Breast epithelium (tissue), 4 donors: Measurements from ENCODE around the gene FSTL4. TPM values are rescaled to one million over a fixed set of nuclear protein-coding genes. Genes with fewer than 3 reads are reported as not detected.

ENCODE experiments used
- DNase-seq, 2 donors: peaks; one replicate each; pipeline ENCODE4 v3.0.0-alpha.2; 2019; ENCODE audit warnings: low spot score in 2 of 2
- H3K27ac ChIP-seq, 2 donors: fragments of 200-600 bp; sonication (generic) in 1 of 2; one replicate each; pipeline ENCODE4 v1.5.1; 2016 to 2019; ENCODE audit warnings: mild to moderate bottlenecking in 1 of 2
- H3K27me3 ChIP-seq, 2 donors: fragments of 200-600 bp; sonication (generic) in 1 of 2; one replicate each; pipeline versions ENCODE4 v1.5.1 to v1.6.0; 2017 to 2019; ENCODE audit warnings: control low read depth in 1 of 2, mild to moderate bottlenecking in 1 of 2
- H3K36me3 ChIP-seq: fragments of 200-600 bp; one replicate; pipeline ENCODE4 v1.5.1; 2019
- H3K4me1 ChIP-seq, 2 donors: fragments of 200-600 bp; sonication (generic); one replicate each; pipeline ENCODE4 v1.5.1; 2016 to 2019; ENCODE audit warnings: control low read depth in 1 of 2
- H3K4me3 ChIP-seq, 3 donors: fragments of 200-600 bp; sonication (generic); 1 replicate in 2 of 3; 2 replicates in 1 of 3; pipeline ENCODE4 v1.5.1; 2016 to 2019; ENCODE audit warnings: mild to moderate bottlenecking in 3 of 3, moderate library complexity in 2 of 3
- H3K9me3 ChIP-seq, 2 donors: fragments of 200-600 bp; sonication (generic) in 1 of 2; one replicate each; pipeline ENCODE4 v1.5.1; 2016 to 2019; ENCODE audit warnings: control low read depth in 1 of 2
- CTCF ChIP-seq, 3 donors: fragments of 450-650 bp; IDR thresholded peaks; one replicate each; pipeline ENCODE4 v1.5.1; 2016 to 2017; ENCODE audit warnings: antibody characterized with exemption in 3 of 3, mild to moderate bottlenecking in 3 of 3, moderate library complexity in 3 of 3
- POLR2A ChIP-seq: fragments of 450-650 bp; IDR thresholded peaks from one replicate; pipeline ENCODE4 v1.6.1; 2016; ENCODE audit warnings: antibody characterized with exemption, mild to moderate bottlenecking, moderate library complexity
- POLR2AphosphoS5 ChIP-seq, 3 donors: sonication (generic); formaldehyde crosslinking; IDR thresholded peaks; one replicate each; pipeline ENCODE4 v1.6.1; 2017; ENCODE audit warnings: antibody characterized with exemption in 3 of 3
- intact Hi-C: fragments of 100-400 bp; cut with DNase I; formaldehyde crosslinking; loops from one replicate; pipeline ENCODE4 v1.15.1; 2023; ENCODE audit warnings: low total_unique reads
- total RNA-seq, 3 donors: library from RNA; depleted of rRNA; stranded (reverse); fragments of >200 nt; gene quantifications; one replicate each; pipeline ENCODE4 v1.1.0, GENCODE V29; 2016

FSTL4 gene
- total RNA-seq, 3 donors from 2014 or later: 0.16 to 0.98 (median 0.88) TPM

DNA sequence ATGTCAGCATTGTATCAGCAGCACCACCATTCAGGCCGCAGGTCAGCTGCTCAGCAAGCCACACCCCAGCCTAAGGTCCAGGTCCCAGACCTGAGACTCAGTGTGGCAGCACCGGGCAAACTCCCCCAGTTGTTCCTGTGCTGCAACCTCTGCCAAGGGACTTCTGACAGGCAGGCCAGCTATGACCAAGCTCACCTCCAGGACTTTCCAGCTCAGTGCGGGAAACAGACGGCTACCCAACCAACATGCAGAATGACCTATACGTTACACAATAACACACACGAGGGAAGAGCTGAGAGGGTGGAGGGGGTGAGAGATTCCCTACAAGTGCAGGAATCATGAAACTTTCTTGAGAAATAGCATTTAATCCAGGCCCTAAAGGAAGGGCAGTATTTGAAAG lies 143.7 kb downstream of the FSTL4 start:
- intact Hi-C loops: no loop called here
- H3K9me3 ChIP-seq: no peaks in the 10 kb centered on the region
- H3K27ac ChIP-seq: no peak overlapping the region
- H3K27me3 ChIP-seq: no peaks in the 10 kb centered on the region
- H3K4me3 ChIP-seq: no peak overlapping the region
- DNase-seq: no peak
- H3K36me3 ChIP-seq: no peaks in the 10 kb centered on the region
- TF ChIP-seq POLR2A (no peak), CTCF (IDR thresholded peaks at IDR 0.05) (no peak), POLR2AphosphoS5 (IDR thresholded peaks at IDR 0.05) (no peak)
- no peaks in the 10 kb centered on the region for H3K4me1 ChIP-seq

- no peaks in the 10 kb centered on the region for H3K9me3 ChIP-seq
- H3K4me3 ChIP-seq: no peak overlapping the region
- TF ChIP-seq CTCF (IDR thresholded peaks at IDR 0.05) (no peak), POLR2A (no peak), POLR2AphosphoS5 (IDR thresholded peaks at IDR 0.05) (no peak)
- DNase-seq: no peak
- H3K27ac ChIP-seq: no peak overlapping the region
- intact Hi-C loops: no loop called here
- no peaks in the 10 kb centered on the region for H3K4me1 ChIP-seq
- H3K27me3 ChIP-seq: no peaks in the 10 kb centered on the region
- no peaks in the 10 kb centered on the region for H3K36me3 ChIP-seq
Measured at GRCh38 chr5:133467826-133468463, 144.4 kb downstream of the FSTL4 start.

- Histone ChIP-seq H3K27ac (no peak overlapping the region), H3K36me3 (no peaks in the 10 kb centered on the region), H3K9me3 (no peaks in the 10 kb centered on the region), H3K4me3 (no peak overlapping the region), H3K27me3 (no peaks in the 10 kb centered on the region), H3K4me1 (no peaks in the 10 kb centered on the region)
- intact Hi-C loops: no loop called here
- DNase-seq: no peak
- TF ChIP-seq CTCF (IDR thresholded peaks at IDR 0.05): no peak
- no peak for TF ChIP-seq POLR2AphosphoS5 (IDR thresholded peaks at IDR 0.05)
- TF ChIP-seq POLR2A: no peak
Measured at GRCh38 chr5:133467335-133467779, 145.0 kb downstream of the FSTL4 start.

DNA sequence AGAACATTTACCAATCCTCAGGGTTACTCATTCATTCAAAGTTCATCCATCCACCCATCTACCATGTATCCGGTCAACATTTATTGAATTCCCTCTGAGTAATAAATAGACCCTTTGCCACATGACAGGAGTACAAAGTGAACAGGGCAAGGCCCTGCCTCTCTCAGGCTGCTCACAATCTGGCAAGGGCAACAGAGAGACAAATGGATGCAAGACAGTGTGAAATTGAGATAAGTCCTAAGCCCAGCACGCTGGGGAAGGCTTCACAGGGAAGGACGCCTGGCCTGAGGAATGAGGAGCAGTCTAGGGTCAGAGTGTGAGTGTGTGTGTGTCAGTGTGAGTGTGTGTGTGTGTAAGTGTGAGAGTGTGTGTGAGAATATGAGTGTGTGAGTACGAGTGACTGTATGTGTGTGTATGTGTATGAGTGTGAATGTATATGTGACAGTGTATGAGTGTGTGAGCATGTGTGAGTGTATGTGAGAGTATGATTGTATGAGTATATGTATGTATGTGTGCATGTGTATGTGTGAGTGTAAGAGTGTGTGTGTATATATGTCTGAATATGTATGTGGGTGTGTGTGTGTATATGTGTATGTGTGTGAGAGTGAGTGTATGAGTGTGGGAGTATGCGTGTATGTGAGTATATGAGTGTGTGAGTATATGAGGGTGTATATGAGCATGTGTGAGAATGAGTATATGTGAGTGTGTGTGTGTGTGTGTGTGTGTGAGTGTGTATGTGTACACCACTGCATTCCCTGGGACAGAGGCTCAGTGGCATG lies 145.6 kb downstream of the FSTL4 start:
- DNase-seq: no peak
- intact Hi-C loops: no loop called here

More for the DNA sequence above, 145.6 kb downstream of the FSTL4 start:
- H3K4me1 ChIP-seq: no peaks in the 10 kb centered on the region
- TF ChIP-seq CTCF (IDR thresholded peaks at IDR 0.05) (no peak), POLR2A (no peak)
- H3K27ac ChIP-seq: no peak overlapping the region
- no peaks in the 10 kb centered on the region for H3K27me3 ChIP-seq
- H3K4me3 ChIP-seq: no peak overlapping the region
- no peaks in the 10 kb centered on the region for H3K9me3 ChIP-seq
- no peaks in the 10 kb centered on the region for H3K36me3 ChIP-seq
